ENCODE data around the gene SLC26A1.
"Not testable (repeated sequence)": the region's sequence is repeated elsewhere in the genome, so short reads cannot be mapped to it uniquely, and the experiment has no call there.

The SLC26A1 gene

GRCh38 chr4:982814-983213 is 10.4 kb downstream of the SLC26A1 start:
- DNase-seq (ENCODE audit: low spot score): no peak
- in situ Hi-C loops (cut with MboI; ENCODE audit: low pct_unique_long_range_greater_than_20kb, low sequenced_read_pairs, unreplicated experiment): no loop called here
- no peak for TF ChIP-seq CTCF (IDR thresholded peaks at IDR 0.05; ENCODE audit: extremely low read depth, insufficient read depth, missing control alignments)

- DNase-seq (ENCODE audit: low spot score): no peak
- no peak for TF ChIP-seq CTCF (IDR thresholded peaks at IDR 0.05; ENCODE audit: extremely low read depth, insufficient read depth, missing control alignments)
- in situ Hi-C loops (cut with MboI; ENCODE audit: low pct_unique_long_range_greater_than_20kb, low sequenced_read_pairs, unreplicated experiment): no loop called here
These were observed 10.9 kb downstream of the SLC26A1 start for GRCh38 chr4:982291-982690.

- DNase-seq (ENCODE audit: low spot score): no peak
- in situ Hi-C loops (cut with MboI; ENCODE audit: low pct_unique_long_range_greater_than_20kb, low sequenced_read_pairs, unreplicated experiment): no loop called here
- TF ChIP-seq CTCF (IDR thresholded peaks at IDR 0.05; ENCODE audit: extremely low read depth, insufficient read depth, missing control alignments): no peak
These were observed 14.1 kb downstream of the SLC26A1 start for GRCh38 chr4:978957-979701.

GRCh38 chr4:976016-976415 is 17.2 kb downstream of the SLC26A1 start:
- in situ Hi-C loops (cut with MboI; ENCODE audit: low pct_unique_long_range_greater_than_20kb, low sequenced_read_pairs, unreplicated experiment); DNase-seq (ENCODE audit: low spot score): not testable (repeated sequence)

- no peak for DNase-seq (ENCODE audit: low spot score)
- in situ Hi-C loops (cut with MboI; ENCODE audit: low pct_unique_long_range_greater_than_20kb, low sequenced_read_pairs, unreplicated experiment): no loop called here
- no peak for TF ChIP-seq CTCF (IDR thresholded peaks at IDR 0.05; ENCODE audit: extremely low read depth, insufficient read depth, missing control alignments)
These were observed 18.5 kb downstream of the SLC26A1 start for GRCh38 chr4:974668-975067.

GRCh38 chr4:973431-974397 is 19.5 kb downstream of the SLC26A1 start, which contains the start of gene DGKQ:
Gene DGKQ (minus strand): TSS chr4:973569. CDS start chr4:973482, 87 bp downstream.
- DNase-seq (ENCODE audit: low spot score): peak; percentile 100
- no peak for TF ChIP-seq CTCF (IDR thresholded peaks at IDR 0.05; ENCODE audit: extremely low read depth, insufficient read depth, missing control alignments)
- in situ Hi-C loops (cut with MboI; ENCODE audit: low pct_unique_long_range_greater_than_20kb, low sequenced_read_pairs, unreplicated experiment): no loop called here
